SW480 (cell line): ENCODE results near the gene SMARCD3.

Experiments used
- DNase-seq: peaks from one replicate; pipeline ENCODE4 v3.0.0-alpha.2; 2016; ENCODE audit warnings: low spot score

The SMARCD3 gene

DNA sequence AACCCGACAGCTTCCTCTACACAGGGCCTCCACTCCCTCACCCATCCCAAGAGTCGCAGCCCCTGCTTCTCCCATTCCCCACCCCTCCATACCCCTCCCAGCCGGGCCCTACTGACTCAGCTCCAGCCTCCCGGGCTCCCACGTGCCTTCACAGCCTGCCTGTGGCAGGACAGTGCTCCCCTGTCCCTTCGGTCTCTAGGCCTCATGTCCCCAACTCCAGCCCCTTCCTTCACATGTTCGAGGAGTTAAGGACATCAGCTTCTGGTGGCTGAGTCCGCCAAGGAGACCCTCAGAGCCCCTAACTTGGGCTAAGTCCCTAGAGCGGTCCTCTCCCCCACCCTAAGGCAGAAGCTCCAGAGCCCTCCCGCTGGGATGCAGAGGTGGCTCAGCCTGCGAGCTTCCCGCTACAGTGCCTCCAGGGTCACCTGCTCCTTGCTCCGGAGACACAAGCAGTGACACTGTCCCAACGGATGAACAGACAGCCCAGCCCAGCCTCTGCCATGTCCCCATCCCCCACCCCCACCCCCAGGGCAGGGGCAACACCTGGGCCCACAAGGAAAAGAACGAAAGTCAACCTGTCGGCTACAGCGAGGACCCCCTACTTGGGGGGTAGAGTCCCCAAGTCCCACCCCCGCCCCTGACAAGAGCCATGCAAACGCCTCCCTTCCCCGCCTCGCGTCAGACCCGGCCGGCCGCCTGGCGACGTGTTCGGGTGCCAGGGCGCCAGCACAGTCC, 716 bp downstream of the SMARCD3 start:
- DNase-seq: no peak

GRCh38 chr7:151246851-151247580, 1.5 kb downstream of the SMARCD3 start:
- no peak for DNase-seq

DNA sequence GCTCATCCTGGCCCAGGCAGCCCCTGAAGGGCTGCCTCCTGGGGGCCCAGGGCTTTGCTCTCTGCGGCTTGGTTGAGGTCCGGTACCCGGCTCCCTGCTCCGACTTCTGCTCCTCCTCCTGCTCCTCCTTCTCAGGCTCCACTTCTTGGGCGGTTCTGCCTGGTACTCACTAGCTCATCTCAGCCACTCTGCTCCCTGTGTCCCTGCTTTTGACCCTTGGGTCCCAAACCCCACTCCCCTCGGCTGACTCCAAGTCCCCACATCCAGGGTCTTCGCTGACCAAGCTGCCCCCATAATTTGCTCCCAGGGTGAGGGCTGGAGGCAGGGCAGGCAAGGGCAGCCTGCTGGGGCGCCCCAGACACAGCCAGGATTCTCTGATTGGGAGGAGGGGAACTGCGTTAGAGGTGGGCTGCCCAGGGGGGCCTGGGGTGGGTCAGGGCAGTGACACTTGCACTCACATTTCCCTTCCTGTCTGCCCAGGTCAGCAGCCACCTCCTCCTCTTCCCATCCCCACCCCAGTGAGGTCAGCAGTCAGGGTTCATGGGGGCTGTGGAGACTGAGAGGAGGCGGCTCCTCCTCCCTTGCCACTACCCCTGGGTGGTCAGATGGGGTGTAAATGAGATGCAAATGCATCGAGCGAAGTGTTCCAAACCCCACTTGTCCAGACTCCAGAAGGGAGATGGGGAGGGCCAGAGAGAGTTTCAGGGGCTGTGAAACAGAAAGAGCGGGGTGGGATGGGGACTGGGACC, 2.2 kb downstream of the SMARCD3 start:
- no peak for DNase-seq

DNA sequence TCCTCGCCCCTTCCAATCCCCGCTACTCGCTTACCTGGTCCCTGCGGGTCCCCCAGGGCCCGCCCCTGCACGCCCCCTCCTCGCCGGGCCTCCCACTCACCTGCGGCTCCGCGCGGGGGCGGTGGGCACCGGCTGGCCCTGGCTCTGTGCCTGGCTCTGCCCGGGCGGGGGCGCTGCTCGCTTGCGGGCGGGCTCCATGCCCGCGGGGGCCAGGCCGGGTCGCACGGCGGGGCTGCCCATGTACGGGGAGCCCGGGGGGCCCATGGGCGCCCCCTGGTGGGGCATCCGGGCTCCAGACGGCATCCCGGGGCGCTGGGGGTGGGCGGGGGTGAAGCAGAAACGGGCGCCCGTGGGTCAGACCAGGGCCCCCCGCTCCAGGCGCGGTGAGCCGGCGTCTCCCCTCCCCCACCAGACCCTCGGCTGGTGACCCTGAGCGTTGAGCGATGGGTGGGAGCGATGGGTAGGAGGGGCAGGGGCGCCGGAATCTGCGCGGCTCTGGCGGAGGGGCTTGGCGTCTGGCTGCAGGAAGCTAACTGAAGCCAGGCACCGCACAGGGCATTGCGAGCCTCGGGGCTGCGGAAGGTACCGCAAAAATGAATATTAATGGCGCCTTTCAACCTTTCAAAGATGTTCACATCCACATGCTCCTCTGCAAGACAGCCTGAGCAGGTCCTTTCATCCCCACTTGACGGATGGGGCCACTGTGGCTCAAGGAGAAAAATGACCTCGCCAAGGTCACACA, 3.0 kb downstream of the SMARCD3 start:
- DNase-seq: no peak

DNA sequence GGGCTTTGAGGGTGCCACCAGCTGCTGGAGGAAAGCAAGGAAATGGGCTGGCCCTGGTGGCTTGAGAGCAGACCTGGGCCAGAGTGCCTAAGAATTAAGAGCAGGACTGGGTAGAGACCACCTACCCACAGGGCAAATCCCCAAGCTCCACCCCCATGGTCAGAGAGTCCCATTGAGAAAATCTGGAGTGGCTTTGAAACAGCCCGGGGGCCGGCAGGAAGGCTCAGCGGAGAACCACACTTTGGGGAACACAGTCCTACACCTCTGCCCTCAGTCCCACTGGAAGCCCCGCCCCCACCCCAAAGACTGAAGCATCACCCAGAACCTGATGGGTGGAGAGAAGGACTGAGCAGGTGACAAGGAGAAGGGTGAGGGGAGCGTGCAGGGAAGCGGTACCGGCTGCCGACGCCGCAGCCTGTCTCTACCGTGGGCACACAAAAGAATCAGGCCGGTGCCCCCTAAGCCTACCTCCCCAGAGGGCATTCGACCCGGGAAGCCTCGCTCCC, 3.6 kb downstream of the SMARCD3 start:
- DNase-seq: no peak

DNA sequence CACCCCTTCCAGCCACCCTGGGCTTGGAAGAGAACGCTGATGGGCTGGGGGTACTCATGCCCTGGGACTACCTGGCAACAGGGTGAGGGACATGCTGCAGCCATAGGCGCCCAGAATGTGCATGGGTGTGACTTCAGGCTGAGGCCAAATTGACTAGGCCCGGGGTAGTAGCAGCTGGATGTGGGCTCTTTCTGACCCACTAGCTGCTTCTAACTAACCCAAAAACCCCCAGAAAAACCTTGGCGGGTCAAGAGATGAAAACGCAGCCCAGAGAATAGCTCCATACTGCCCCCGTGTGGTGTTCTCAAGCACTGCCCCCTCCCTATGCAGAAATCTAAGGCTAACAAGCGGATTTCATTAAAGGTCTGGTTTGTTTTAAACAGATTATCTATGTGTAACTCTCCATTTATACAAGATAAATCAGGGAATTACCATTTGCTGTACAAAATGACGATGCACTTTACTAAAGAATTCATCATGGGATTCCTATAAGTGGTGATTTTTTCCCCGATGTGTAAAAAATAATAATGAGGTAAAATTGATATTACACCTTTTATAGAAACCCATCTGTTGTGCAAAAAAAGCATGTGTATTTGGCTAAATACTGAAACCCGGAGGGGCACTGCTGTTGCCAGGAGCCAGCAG, 4.2 kb downstream of the SMARCD3 start:
- DNase-seq: no peak

DNA sequence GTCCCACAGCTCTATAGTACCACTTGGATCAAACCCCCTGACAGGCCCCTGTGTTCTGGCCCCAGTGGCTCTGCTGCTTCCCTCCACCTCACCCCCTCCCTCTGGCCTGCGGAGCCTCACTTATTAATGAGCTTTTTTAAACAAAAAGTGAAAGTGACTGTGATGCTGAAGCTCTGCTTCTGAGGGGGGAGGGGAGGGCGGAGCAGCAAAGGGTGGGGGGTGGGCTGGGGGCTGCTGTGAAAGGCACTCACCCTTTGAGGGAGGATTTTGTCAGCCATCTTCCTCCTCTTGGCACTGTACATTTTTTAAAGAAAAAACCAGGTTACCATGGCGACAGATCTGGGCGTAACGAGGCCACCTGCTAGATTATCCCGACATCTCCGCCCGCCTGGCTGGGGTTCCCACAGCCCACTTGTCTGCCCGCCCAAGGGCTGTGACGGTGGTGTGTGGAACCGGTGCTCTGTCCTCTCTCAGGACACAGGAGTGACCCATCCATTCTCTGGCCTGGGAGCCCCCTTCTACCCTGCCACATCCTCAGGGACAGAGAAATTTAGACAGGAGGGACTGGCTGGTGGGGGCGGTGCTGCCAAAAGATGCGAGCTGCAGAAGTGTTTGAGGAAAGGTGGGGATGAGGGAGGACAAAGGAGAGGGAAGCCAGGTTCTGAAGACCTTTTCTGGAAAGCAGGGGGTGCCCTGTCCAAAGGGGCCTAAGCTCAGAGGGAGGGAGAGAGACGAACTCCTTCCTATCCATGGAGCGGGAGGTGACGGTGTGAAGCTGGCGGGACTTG, 4.9 kb downstream of the SMARCD3 start:
- no peak for DNase-seq

DNA sequence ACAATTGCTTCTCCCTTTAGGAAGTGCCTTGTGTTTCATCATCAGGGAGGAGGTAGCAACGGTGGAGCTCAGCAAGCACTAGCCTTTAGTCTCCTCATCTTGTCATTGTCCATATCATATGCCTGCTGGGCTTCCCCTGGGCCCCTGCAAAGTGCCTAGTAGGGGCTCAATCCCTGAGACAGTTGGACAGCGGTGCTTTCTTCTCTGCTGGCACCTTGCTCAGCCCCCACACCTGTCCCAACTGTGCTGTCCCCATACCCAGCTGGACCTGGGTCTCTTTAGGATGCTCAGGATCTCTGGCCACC, 5.5 kb downstream of the SMARCD3 start:
- DNase-seq: no peak

DNA sequence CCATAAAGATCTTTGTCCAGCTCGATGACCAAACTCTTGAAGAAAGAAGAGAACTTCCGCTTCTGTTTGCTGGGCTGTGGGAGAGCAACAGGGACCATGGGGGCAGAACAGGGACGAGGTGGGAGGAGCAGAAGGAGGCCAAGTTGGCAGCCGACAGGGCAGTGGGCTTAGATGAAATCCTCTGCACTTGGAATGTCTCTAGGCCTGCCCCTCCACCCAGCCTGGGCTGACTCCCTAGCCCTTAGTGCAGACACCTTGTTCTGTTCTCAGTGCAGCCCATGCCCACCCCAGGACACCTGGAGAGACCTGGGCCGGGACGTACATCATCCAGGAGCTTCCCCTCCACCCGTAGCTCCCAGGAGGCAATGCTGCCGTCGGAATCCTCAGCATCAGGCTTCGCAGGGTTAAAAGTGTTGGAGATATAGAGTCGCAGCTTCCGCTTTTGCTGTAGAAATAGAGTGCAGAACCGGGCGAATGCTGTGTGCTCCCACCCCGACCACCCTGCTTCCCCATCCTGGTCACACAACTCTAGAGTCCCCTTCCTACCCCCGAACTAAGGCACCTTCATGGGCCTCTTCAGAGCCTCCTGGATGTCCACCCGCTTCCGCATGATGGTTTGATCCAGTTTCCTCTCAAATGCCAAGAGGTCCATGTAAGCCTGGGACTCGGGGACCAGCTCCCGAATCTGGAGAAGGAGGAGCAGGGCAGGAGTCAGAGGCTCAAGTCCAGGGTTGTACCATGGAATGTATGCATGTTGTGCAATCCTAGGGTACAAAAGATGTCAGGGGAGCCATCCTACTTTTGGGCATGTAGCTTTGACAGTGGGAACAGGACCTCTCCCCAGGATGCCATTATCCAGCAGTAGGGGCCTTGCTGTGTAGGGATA, 6.1 kb downstream of the SMARCD3 start:
- no peak for DNase-seq

GRCh38 chr7:151241755-151242096, 6.8 kb downstream of the SMARCD3 start:
- no peak for DNase-seq

- no peak for DNase-seq
These were observed 7.3 kb downstream of the SMARCD3 start for GRCh38 chr7:151240942-151241754.

- no peak for DNase-seq
These were observed 8.0 kb downstream of the SMARCD3 start for GRCh38 chr7:151240536-151240935.

- DNase-seq: no peak
These were observed 8.5 kb downstream of the SMARCD3 start for GRCh38 chr7:151239837-151240459.

DNA sequence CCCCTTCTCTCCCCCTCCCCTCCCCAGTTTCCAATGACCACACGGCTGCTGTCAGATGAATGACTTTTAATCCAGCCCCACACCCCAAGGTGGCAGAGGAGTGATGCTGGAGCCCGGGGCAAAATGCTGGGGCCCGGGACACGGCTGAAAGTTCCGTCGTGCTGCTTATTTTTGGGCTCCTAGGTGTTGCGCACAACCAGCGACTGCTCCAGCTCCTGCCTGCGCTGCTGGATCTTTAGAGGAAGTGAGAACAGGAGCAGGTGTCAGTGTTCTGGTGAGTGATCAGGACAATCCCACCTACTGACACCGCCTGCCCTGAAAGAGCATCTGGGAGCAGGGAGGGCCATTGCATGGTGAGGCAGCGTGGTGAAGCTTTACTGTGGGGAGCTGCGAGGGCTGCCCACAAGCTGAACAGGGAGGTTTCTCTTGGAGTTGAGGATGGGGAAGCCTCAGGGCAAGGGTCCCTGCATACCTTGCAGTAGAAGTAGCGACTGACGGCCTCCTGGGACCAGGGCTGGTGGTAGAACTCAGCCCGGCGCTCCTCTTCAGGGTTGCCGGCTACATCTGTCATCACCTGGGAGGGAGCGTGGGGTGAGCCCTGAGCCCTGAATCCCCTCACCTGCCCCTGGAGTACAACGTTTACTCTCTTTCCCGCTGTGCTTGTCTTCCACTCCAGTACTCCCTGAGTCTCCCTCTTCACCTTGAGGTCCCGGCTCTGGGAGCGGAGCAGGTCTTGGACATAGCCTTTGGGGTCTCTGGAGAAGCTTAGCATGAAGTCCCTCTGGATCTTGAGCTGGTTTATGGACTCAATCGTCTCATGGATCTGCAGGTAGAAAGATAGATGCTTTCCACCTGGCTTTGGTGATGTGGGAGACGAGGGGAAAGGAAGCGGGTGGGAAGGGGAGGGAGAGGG, 9.3 kb downstream of the SMARCD3 start:
- no peak for DNase-seq

DNA sequence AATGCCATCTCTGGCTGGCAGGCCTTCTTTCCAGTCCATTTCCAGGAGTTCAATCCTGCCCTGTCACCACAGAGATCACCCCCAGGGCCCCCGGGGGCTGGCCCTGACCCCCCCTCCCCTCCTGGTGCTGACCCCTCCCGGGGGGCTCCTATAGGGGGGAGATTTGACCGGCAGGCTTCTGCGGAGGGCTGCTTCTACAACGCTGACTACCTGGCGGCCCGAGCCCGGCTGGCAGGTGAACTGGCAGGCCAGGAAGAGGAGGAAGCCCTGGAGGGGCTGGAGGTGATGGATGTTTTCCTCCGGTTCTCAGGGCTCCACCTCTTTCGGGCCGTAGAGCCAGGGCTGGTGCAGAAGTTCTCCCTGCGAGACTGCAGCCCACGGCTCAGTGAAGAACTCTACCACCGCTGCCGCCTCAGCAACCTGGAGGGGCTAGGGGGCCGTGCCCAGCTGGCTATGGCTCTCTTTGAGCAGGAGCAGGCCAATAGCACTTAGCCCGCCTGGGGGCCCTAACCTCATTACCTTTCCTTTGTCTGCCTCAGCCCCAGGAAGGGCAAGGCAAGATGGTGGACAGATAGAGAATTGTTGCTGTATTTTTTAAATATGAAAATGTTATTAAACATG, 10.2 kb downstream of the SMARCD3 start:
- DNase-seq: no peak

GRCh38 chr7:151237244-151238189, 11.0 kb downstream of the SMARCD3 start:
- DNase-seq: no peak
